CD4-positive, alpha-beta T cell treated with Interleukin-6 at 100 ng/mL for 8 hours (primary cell): ENCODE results near the gene CMKLR1.

Experiments used
- DNase-seq: peaks from one replicate; pipeline ENCODE4 v3.0.0-alpha.2; 2020; ENCODE audit warnings: mixed read lengths, low spot score

The CMKLR1 gene

DNA sequence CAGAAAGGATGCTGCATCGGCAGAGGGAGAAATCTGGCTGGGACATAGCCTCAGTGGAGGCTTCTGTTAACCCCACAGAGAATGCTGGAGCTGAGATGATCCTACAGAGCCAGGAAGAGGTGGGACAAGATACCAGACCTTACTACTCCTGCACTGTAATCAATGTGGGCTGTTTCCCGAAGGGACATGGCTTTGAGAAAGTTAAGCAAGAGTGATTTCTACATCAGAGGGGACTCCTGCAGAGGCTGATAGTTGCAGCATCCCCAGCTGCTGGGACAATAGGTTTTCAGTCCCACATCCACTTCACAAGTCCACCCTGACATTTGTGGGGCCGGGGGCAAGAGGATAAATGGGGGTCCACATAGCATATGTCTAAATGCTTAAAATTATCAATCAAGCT, 22.5 kb upstream of the CMKLR1 start:
- DNase-seq: no peak

DNA sequence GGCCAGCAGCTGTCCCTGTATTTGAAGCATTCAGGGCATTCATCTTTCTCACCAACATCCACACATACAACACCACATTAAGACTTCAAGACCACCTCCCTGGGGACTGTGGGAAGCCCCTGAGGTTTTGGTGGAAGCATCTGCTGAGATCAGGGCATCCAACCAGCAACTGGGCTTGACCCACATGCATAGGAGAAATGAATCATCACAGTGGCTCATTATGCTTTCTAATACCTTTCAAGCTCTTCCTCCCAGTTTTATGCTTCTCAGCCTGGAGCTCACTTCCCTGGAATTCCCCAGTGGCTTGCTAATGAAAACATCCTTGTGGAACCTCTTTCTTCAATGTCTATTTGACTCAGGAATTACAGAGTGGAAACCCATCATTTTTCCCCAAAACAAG, 21.4 kb upstream of the CMKLR1 start:
- no peak for DNase-seq

DNA sequence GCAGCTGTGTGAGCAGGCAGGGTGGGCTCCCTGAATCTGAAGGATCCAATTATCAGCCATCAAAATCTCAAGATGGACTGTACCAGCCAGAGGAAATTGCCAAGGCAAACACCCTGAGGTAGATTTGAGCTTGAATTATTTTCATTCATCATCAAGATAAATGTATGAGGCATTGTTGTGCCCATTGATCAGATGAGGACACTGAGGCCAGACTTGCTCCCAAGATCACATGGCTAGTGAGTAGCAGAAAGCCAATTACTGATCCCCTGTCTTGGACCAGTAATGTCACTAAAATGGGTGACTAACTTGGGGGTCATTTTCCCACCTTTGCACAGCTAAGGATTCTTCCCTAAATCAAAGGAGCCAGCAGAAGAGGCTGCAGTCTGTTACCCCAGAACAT, 20.9 kb upstream of the CMKLR1 start:
- DNase-seq: no peak

DNA sequence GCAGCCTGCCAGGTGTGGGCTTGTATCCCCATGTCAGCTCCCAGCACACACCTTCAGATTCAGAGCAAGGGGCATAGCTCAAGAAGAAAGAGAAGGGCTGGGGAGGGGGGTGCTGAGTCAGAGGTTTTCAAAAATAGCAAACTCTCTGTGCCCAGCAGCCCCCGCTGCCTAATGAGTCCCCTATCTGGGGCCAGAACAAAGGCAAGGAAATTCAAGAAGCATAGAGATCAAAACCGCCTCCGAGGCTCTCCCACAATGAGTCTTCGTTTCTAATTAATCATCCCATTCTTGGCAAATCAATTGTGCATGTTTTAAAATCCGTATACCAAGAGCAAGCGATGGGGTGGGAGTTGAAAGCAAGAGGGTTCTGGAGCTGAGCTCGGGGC, 19.5 kb upstream of the CMKLR1 start:
- DNase-seq: no peak

DNA sequence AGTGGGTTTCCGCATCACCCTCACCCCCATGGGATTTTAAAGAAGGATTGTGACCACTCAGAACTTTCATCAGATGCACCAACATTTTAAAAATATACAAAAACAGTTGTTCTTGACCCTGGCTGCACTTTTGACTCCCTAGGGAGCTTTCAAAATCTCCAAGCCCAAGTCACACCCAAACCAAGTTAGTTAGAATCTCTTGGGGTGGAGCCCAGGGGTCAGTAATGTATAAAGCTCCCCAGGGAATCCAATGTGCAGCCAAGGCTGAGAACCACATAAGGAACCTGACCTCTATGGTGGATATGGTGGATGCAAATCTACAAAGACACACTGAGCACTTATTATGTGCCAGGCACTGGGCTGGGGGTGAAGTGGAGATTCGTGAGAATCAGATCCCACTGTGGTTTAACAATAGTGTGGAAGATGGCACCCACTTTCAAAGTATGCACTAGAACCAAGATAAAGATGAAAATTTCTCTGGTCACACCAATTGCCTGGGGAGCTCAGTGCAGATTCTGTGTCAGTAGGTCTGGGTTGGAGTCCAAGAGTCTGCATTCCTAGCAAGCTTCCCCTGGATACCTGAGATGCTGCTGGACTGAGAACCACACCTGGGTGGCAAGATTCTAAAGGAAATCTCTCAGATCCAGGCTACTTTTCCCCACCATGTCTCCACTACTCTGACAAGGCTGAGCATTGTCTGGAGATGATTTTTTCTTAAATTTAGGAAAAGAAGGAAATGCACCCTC, 18.9 kb upstream of the CMKLR1 start:
- no peak for DNase-seq

DNA sequence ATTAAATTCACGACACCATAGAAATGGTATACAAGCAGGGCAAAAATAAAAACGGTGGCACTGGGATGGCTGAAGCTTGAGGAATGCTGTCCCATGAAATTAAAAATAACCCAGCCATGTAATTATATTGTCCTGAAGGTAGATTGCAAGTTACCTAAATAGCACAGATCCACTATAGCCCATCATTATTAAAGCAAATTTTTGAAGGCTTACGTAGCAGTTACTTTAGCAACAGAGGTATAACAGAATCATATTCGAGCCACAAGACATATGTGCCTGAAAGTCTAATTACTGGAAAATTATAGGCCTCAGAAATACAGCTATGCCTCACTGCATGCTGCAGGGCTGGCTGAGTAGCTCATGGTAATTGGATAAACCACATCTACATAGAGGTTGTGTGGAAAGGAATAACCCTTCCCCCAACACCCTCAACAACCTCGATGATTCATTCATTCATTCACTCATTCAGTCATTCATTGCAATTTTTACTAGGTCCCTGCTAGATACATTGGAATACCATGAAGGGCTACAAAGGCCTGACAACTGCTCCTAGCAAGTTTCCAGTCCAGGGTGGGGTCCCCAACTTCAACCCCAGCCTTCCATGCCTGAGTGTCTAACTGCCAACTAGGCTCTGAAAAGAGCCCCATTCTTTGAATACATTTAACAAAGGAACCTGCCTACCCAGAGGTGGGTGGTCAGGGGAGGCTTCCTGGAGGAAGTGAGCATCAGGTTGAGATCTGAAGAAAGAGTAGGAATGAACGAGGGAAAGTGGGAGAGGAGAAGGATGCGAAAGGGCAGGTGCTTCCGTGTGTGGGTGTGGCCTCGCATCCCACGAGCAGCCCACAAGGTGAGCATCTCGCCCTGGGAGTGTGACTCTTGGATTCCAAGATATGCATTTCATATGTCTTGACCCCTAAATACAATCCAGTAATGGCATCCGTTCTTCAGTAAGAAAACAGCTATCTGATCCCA, 18.0 kb upstream of the CMKLR1 start:
- DNase-seq: no peak

DNA sequence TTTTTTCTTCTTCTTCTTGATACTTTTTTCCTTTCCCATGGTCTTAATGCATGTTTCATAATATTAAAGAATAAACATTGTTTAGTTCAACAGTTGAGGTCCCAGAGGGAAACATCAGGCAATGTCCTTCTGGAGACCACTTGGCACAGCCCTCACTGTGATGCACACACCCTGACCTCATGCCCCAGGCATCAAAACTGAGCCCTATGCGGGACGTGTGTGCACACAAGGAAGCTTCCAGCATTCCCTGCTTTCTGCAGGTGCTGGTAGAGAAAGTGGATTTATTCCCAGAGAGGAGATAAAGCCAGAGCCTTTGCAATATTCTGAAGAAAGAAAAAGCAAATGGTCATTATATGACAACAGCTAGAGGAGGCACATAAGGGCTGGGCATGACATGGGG, 16.0 kb upstream of the CMKLR1 start:
- no peak for DNase-seq

DNA sequence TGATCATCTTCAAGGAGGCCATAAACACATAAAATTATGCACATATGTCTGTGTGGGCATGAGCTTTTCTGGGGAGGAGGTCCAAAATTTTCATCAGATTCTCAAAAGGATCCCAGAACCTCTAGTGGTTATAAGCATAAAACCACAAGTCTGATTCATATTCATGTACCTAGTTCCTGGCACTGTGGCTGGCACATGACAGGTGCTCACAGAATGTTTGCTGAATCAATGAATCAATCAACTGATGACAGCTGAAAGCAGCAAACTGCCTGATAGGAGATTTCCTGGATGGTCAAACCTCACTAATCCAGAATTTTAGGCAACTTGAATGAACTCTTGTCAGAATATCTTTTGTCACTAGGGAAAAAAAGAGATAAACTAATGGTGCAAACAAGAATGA, 13.5 kb upstream of the CMKLR1 start:
- no peak for DNase-seq

DNA sequence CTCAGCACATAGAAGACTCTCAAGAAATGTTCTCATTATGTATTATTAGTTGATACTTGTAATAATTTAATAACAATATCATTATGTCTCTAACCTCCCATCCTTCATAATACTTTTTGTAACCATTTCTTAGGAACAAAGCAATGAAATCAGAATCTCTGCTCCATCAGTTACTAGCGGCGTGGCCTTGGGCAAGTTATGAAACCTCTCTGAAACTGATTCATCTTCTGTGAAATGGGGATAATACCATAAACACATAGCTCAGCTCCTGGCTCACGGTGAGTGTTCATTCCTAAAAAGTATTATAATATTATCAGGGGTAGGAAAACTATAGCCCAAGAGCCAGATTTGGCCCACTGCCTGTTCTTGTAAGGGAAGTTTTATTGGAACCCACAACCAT, 11.4 kb upstream of the CMKLR1 start:
- no peak for DNase-seq

DNA sequence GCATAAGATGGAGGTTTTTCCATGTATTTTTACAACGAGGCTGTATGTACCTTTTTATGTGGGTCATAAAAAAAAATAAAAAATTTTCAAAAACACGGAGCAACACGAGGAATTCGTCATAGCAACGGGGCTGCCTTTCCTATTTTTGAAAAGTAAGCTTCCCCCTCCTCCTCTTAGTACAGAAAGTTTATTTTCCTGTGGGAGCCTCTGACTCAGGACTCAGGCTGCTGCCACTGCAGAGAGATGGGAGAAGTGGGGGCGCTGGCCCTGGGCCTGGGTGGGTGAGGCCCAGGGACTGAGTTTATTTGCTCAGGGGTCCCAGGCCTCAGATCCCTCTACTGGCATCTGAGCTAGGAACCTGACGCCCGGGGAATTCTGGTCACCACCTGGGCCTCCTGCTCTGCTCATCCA, 10.2 kb upstream of the CMKLR1 start:
- no peak for DNase-seq

DNA sequence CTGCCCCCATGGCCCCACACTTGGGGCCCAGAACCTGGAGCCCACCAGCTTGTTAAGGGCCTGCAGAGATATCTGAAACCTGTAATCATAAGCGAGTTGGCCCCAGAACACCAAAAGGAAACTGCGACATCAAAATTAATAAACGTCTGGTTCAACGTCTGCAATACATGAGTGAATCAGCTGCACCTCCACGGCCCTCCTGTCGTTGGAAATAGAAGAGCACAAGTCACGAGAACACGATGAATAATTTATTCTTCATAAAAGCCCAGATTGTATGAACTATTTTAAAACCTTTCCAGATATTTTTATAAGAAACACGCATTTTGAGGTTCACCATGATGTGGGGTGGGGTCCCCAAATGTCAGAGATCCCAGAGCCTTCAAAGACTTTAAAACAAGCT, 9.7 kb upstream of the CMKLR1 start:
- no peak for DNase-seq

DNA sequence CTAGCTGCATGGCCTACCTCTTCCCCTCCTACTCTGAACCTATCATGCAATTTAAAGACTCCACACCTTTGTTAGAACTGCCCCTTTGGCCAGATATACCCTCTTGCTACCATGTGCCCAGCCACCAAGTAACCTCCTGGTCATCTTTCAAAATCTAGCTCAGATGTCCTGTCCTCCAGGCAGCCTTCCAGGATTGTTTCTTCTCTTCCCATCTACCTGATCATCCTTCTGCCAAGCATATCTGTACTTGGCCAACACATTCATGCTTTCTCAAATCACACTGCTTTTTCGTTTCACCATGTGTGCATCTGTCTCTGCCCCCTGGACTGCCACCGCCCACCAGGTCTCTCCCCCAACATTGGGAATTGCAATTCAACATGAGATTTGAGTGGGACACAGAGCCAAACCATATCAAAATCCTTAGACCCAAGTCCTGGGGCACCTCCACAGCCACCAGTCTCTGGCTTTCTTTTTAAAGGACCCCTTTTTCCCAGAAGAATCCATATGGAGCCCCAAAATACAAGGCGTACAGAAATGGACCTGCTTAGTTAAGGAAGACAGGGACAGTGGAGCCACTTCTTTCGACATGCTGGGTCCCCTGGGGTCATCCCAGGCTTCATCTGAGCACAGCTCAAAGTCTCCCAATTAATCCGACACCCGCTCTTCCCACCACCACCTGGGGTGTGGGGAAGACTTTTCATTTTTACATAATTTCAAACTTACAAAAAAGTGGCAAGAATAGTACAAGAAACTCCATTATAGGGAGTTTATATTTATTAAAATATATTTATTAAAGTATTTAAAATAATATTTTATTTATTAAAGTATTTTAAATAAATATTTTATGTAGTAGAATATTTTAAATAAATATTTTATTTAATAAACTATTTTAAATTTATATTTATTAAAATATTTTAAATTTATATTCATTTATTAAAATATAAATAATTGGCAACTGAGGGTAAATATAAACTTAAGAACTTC, 7.9 kb upstream of the CMKLR1 start:
- DNase-seq: no peak

DNA sequence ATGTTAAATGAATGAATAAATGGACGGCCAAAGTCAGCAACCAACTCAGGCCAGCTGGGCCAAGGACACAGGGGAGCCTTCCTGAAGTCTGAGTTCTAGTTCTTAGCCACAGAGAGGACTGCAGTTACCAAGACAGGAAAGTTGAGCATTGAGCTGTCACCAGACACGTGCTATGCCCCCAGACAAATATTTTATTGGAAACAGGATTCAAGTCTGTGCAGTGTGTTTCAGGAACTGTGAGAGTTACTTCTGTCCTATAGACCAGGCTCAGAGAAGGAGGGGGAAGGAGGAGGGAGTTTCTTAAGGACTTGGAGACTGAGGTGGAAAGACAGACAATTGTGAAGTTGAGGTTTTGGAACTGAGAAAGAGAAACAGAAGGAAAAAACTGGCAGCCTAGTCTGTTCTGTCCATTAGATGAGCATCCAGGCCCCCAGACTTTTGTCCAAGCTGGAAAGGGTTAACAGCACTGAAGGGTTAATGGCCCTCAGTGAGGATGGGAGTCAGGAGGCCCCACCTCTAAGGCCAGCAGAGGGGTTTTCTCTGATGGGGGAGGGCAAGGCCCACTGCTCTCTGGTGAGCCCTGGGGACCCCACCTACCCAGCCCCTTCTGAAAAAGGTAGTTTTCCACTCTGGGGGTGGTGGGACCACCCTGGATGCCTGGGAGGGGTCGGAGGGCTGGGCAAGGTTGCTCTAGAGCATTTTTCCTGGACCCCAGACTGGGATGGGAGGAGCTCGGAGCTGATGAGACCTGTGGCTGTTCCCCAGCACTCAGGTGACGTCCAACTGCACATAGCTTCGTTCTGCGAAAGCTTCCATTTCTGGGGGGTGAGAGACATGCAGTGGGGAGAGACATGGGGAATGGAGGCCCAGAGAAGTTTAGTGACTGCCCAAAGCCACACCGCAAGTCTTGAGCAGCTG, 6.9 kb upstream of the CMKLR1 start:
- no peak for DNase-seq

DNA sequence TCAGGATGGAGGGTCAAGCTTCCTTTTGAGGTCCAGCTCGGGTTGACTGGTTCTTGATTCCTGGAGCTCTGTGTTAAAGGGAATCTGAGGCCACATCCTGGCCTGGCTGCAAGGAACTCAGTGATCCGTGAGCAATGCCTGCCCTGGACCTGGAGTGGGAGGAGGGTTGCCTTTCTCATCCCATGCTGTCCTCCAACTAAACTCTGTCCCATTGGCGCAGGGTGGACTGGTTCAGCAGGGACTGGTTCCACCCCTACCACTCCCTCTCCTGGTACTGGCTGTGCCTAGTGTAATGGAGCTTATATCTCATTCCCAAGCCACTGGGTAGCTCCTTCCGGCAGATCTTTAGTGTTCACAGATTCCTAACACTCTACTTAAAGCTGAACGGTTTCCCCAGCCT, 3.9 kb upstream of the CMKLR1 start:
- DNase-seq: no peak

DNA sequence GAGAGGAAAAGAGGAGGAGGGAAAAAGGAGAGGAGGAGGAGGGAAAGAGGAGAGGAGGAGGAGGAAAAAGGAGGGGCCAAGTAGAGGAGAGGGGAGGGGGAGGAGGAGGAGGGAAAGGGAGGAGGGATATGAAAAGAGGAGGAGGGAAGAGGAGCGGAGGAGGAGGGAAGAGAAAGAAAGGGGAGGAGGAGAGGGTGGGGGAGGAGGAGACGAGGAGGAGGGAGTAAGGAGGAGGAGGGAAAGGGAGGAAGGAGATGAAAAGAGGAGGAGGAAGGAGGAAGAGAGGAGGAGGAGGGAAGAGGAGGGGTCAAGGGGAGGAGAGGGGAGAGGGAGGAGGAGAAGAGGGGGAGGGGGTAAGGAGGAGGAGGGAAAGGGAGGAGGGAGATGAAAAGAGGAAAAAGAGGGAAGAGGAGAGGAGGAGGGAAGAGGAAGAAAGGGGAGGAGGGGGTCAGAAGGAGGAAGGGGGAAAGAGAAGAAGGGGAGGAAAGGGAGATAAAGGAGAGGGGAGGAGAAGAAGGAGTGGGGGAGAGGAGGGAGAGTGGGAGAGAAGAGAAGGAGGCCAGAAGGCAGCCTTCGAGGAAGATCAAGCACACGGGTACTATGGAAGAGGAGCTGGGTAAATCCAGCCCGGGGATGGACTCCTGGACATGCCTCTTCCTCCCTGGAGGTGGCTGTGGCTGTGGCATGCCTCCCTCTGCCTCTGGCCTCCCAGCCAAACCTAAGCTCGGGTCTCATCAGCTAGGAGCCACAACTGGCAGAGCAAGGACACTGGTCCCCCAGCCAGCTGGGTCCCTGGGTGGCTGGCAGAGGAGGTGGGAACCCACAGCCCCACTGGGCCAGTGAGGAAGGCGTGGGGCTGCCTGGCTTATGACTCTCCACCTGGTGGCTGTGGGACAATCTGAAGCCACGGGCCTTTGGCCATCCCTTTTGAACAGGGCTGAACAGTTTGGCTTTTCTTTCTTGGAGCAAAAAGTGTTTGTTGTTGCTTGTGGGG, 3.0 kb upstream of the CMKLR1 start:
- no peak for DNase-seq

DNA sequence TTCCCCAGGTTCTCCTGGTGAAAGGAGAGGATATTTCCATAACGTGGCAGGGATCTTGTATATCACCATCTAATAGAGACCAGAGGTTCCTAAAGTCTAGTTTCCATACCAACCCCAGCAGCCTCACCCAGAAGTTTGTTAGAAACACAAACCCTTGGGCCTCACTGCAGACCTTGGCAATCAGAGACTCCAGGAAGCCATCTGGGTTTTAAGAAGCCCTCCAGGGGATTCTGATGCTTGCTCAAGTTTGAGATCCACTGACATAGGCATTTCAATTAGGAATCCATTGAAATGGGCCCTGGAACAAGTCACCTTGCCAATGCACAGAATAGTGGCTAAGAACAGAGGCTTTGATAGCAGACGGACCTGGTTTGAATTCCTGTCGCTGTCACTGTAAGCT, 2.2 kb upstream of the CMKLR1 start:
- no peak for DNase-seq

DNA sequence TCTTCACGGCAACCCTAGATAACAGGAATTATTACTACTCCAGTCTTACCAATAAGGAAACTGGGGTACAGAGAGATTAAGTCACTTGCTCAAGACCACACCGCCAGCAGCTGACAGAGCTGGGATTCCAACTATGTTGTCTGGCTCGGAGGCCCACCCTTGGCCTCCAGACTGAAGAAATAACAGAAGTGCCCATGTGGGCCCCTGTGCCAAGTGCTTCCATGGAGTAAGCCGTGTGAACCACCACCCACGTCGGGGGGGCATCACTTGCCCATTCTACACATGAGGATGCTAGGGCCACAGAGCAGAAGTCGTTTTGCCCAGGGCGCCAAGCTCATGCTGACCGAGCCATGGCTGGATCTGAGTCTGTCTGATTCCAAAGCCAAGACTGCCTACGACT, 926 bp upstream of the CMKLR1 start:
- DNase-seq: no peak

DNA sequence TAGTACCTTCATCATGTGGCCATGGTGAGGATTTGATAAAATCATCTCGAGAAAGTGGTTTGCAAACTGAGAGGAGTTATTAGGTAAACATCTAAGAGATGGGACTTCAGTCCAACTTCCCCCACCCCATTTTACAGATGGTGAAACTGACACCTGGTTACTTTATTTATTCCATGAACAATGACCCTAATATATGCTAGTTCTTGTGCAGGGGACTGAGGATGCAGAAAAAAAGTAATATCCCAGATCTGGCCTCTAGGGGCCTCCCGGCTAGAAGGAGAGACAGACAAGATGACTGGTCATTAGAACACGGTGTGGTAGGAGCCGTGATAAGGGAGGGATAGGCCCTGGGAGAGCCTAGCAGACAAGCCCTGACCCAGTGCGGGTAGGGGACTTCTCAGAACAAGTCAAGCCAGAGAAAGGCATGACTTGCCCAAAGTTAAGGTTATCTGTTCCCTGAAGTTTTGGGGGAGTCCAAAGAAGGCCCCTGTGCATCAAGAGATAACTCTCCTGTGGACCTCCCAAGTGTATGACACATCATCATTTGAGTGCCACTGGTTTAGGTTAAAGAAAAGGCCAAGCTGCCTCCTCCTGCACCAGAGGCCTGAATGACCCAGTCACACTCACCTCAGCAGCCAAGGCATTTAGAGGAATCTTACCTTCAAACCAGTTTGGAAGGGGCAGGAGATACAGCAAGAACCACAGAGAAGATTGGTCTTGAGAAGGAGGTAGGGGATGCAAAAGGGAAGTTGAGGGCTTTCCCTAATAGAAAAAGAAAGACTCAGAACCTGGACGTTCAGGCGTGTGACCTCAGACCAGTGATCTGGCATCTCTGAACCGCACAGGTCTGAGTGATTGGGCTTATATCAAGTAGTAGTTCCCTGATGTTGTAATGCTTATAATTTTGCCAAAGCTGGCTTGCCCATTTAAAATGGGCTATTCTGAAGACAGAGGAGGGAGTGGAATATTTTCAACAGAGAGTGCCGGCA, 1.6 kb downstream of the CMKLR1 start:
- DNase-seq: no peak
